ENCODE results near the gene SERPINI1.
A peak's percentile ranks its signal among the peaks of the same experiment; 100 is the strongest.

The SERPINI1 gene

DNA sequence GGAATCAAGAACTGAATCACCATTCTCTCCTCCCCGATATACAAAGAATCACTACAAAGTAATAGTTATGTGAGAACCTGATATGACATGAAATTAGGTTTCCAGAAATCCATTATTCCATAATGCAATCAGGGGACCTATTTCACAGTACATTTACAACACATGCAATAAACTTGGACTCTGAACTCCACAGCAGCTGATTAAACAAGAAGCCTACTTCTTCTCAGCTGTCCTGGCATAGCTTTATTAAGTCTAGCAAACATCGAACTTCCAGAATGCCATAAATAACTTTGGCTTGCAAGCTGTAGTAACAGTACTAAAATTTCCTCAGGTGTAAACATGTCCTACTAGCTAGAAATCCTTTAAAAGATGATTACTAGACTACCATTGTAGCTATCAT is 18.6 kb upstream of the SERPINI1 start:
- Histone ChIP-seq H3K36me3 (ENCODE audit: control insufficient read depth, insufficient read depth, low read length, severe bottlenecking) (peaks cover 38% of the 10 kb centered on the region), H3K27me3 (replicated peaks; ENCODE audit: control insufficient read depth, insufficient read depth, low read length) (no peaks in the 10 kb centered on the region), H3K9me3 (ENCODE audit: control insufficient read depth, low read length) (no peaks in the 10 kb centered on the region), H3K4me3 (ENCODE audit: low read length) (no peak overlapping the region), H3K9ac (ENCODE audit: low read length) (no peak overlapping the region), H3K4me1 (ENCODE audit: control insufficient read depth, insufficient read depth, low read length) (no peaks in the 10 kb centered on the region)
- DNase-seq (ENCODE audit: low read depth): no peak

- Histone ChIP-seq H3K9ac (ENCODE audit: low read length) (no peak overlapping the region), H3K36me3 (ENCODE audit: control insufficient read depth, insufficient read depth, low read length, severe bottlenecking) (peaks cover 35% of the 10 kb centered on the region), H3K9me3 (ENCODE audit: control insufficient read depth, low read length) (no peaks in the 10 kb centered on the region), H3K4me3 (ENCODE audit: low read length) (no peak overlapping the region), H3K27me3 (replicated peaks; ENCODE audit: control insufficient read depth, insufficient read depth, low read length) (no peaks in the 10 kb centered on the region), H3K4me1 (ENCODE audit: control insufficient read depth, insufficient read depth, low read length) (no peaks in the 10 kb centered on the region)
- no peak for DNase-seq (ENCODE audit: low read depth)
Measured at GRCh38 chr3:167718582-167718981, 16.9 kb upstream of the SERPINI1 start.

DNA sequence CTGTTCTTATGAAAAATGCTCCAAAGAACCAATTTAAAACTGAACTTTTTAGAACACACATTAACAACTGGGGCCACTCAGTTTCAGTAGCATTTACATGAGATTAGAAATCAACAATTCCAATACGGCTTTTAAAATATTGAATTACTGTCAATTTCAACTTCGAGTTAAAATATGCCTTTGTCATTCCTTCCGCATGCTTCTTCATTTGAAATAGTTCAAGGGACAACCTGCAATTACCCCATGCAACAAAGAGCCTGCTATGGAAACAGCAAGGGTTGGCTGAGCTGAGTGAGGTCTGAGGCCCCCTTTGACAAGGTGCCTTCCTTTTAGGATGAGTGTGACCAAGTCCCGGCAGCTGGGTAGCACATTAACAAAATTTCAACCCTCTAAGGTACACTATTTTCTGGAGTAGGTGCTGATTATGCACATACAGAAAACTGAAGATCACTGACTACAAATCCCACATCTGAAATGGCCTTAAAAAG is 12.5 kb upstream of the SERPINI1 start:
- H3K4me3 ChIP-seq (ENCODE audit: low read length): no peak overlapping the region
- peaks cover 6% of the 10 kb centered on the region for H3K4me1 ChIP-seq (ENCODE audit: control insufficient read depth, insufficient read depth, low read length)
- H3K9me3 ChIP-seq (ENCODE audit: control insufficient read depth, low read length): no peaks in the 10 kb centered on the region
- H3K36me3 ChIP-seq (ENCODE audit: control insufficient read depth, insufficient read depth, low read length, severe bottlenecking): peaks cover 21% of the 10 kb centered on the region
- DNase-seq (ENCODE audit: low read depth): no peak
- no peak overlapping the region for H3K9ac ChIP-seq (ENCODE audit: low read length)
- H3K27me3 ChIP-seq (replicated peaks; ENCODE audit: control insufficient read depth, insufficient read depth, low read length): no peaks in the 10 kb centered on the region

DNA sequence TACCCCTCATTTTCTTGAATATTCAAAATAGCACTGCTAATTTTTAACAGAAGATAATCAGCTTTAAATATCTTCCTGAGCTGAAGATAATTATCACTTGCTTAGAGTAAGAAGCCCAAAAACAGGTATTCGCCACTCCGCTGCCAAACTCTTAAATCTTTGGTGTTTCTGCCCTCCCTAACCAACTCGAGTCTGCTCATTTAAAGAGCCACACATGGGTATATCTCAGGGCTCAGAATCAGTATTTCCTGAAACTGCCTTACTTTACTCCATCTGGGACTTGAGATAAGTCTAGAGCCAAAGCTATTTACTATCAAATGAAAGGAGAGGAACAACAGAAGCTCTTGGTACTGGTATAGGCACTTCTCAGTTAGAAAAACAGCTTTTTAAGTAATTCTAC is 11.6 kb upstream of the SERPINI1 start:
- DNase-seq (ENCODE audit: low read depth): no peak
- no peak overlapping the region for H3K4me3 ChIP-seq (ENCODE audit: low read length)

DNA sequence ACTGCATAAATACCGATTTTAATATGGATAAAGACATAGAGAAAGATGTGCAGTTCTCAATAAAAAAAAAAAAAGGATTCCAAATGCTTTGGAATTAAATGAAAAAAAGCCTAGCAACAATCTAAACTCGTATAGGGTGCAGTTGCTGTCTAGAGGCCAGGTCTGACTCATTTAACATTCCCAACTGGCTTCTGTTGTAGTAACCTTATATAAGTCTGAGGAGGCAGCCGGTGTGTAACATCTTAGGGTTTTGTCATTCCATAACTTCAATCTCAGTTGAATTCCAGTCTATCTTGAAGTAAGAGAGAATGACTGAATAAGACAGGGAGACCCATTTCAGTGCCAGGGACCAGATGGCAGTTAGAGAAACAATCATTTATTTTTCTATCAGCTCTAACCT is 7.3 kb upstream of the SERPINI1 start:
- no peaks in the 10 kb centered on the region for H3K36me3 ChIP-seq (ENCODE audit: control insufficient read depth, insufficient read depth, low read length, severe bottlenecking)
- H3K27me3 ChIP-seq (replicated peaks; ENCODE audit: control insufficient read depth, insufficient read depth, low read length): no peaks in the 10 kb centered on the region
- no peak overlapping the region for H3K4me3 ChIP-seq (ENCODE audit: low read length)
- H3K4me1 ChIP-seq (ENCODE audit: control insufficient read depth, insufficient read depth, low read length): peaks cover 27% of the 10 kb centered on the region
- peak; percentile 74 for DNase-seq (ENCODE audit: low read depth)
- H3K9me3 ChIP-seq (ENCODE audit: control insufficient read depth, low read length): no peaks in the 10 kb centered on the region
- H3K9ac ChIP-seq (ENCODE audit: low read length): no peak overlapping the region

More for the DNA sequence above, 11.6 kb upstream of the SERPINI1 start:
- no peaks in the 10 kb centered on the region for H3K27me3 ChIP-seq (replicated peaks; ENCODE audit: control insufficient read depth, insufficient read depth, low read length)
- H3K9ac ChIP-seq (ENCODE audit: low read length): no peak overlapping the region
- H3K4me1 ChIP-seq (ENCODE audit: control insufficient read depth, insufficient read depth, low read length): peaks cover 14% of the 10 kb centered on the region
- peaks cover 13% of the 10 kb centered on the region for H3K36me3 ChIP-seq (ENCODE audit: control insufficient read depth, insufficient read depth, low read length, severe bottlenecking)
- no peaks in the 10 kb centered on the region for H3K9me3 ChIP-seq (ENCODE audit: control insufficient read depth, low read length)

DNA sequence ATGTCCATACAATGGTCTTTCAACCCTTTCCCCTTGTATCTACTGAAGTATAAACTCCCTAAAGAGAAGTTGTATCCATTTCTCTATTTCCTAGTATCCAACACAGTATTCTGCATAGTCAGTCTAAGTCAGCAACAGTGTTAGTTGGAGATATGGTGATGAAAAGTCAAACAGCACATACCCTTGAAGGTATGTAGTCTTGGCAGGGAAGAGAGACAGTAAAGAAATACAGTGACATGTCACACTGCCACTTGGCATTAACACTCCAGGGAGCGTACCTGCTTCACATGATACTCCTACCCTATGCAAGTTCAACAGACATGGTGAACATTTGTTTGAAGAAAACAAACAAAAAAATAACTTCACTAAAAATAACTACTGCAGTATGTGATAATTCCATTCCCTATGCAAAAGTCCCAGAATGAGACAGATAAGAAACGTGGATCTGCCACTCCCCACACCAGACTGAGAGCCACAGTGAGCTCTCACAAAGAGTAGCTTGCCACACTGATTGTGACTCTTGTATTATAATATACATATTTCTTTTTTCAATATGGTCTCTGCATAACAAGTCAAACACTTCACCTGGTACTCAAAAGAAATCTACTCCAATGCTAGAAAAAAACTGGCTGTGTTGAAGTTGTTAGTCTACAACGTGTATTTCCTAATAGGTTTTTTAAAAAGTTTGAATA is 6.7 kb upstream of the SERPINI1 start:
- Histone ChIP-seq H3K27me3 (replicated peaks; ENCODE audit: control insufficient read depth, insufficient read depth, low read length) (no peaks in the 10 kb centered on the region), H3K9me3 (ENCODE audit: control insufficient read depth, low read length) (no peaks in the 10 kb centered on the region), H3K4me3 (ENCODE audit: low read length) (no peak overlapping the region), H3K4me1 (ENCODE audit: control insufficient read depth, insufficient read depth, low read length) (peaks cover 33% of the 10 kb centered on the region), H3K9ac (ENCODE audit: low read length) (no peak overlapping the region), H3K36me3 (ENCODE audit: control insufficient read depth, insufficient read depth, low read length, severe bottlenecking) (no peaks in the 10 kb centered on the region)
- DNase-seq (ENCODE audit: low read depth): no peak

DNA sequence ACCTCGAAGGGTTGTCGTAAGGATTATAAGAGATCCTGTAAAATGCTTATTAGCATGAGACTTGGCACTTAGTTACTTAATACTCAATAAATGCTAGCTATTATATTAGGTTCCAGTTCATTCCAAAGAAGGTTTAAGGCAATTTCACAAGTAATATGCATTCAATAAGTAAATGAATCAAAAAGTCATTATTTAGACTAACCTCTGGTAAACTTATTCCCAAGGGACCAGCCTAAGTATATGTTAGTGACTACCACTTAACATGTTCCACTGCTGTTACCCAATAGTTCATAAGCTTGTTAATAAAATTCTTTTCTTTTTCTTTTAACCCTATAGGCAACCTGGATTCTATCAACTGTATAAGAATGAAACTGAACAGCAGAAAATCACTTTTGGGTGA is 5.9 kb upstream of the SERPINI1 start:
- no peak overlapping the region for H3K9ac ChIP-seq (ENCODE audit: low read length)
- no peaks in the 10 kb centered on the region for H3K27me3 ChIP-seq (replicated peaks; ENCODE audit: control insufficient read depth, insufficient read depth, low read length)
- no peak for DNase-seq (ENCODE audit: low read depth)
- H3K9me3 ChIP-seq (ENCODE audit: control insufficient read depth, low read length): no peaks in the 10 kb centered on the region
- no peak overlapping the region for H3K4me3 ChIP-seq (ENCODE audit: low read length)
- peaks cover 35% of the 10 kb centered on the region for H3K4me1 ChIP-seq (ENCODE audit: control insufficient read depth, insufficient read depth, low read length)
- no peaks in the 10 kb centered on the region for H3K36me3 ChIP-seq (ENCODE audit: control insufficient read depth, insufficient read depth, low read length, severe bottlenecking)

GRCh38 chr3:167731393-167731792 is 4.1 kb upstream of the SERPINI1 start:
- no peak overlapping the region for H3K4me3 ChIP-seq (ENCODE audit: low read length)
- no peaks in the 10 kb centered on the region for H3K36me3 ChIP-seq (ENCODE audit: control insufficient read depth, insufficient read depth, low read length, severe bottlenecking)
- no peak for DNase-seq (ENCODE audit: low read depth)
- H3K27me3 ChIP-seq (replicated peaks; ENCODE audit: control insufficient read depth, insufficient read depth, low read length): no peaks in the 10 kb centered on the region
- peaks cover 42% of the 10 kb centered on the region for H3K4me1 ChIP-seq (ENCODE audit: control insufficient read depth, insufficient read depth, low read length)
- H3K9me3 ChIP-seq (ENCODE audit: control insufficient read depth, low read length): no peaks in the 10 kb centered on the region
- no peak overlapping the region for H3K9ac ChIP-seq (ENCODE audit: low read length)

DNA sequence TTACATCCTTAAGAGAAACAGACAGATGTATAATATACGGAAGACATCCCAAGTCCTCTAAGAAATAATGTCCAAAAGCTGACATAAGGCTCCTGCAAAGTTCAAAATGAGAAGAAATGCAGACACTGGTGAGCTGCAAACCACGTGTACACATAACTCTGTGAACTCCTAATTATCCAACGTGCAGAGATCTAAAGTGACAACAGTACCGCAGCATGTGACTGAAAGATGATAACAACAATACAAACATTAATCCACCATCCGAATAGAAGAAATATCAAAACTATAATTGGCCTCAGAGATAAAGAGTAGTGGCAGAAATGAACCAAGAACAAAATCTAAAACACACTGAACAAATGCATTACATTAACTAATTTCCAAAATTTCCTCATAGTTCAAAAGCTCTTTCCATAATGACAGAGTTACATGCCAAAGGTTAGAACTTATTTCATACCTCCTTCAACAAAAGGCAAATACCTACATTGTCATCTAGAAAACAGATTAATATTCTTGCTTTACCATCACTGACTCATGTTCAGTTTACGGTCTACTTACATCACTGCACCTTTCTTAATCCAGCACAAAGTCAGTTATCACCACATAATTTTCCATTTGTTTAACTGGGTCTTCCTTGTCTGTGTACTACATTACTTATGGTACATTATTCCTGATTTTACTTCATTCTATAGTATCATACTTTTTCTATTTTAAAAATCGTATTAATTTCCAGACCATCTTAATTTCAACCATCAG is 3.0 kb upstream of the SERPINI1 start:
- Histone ChIP-seq H3K4me3 (ENCODE audit: low read length) (no peak overlapping the region), H3K27me3 (replicated peaks; ENCODE audit: control insufficient read depth, insufficient read depth, low read length) (no peaks in the 10 kb centered on the region), H3K36me3 (ENCODE audit: control insufficient read depth, insufficient read depth, low read length, severe bottlenecking) (no peaks in the 10 kb centered on the region), H3K9me3 (ENCODE audit: control insufficient read depth, low read length) (no peaks in the 10 kb centered on the region), H3K4me1 (ENCODE audit: control insufficient read depth, insufficient read depth, low read length) (peaks cover 44% of the 10 kb centered on the region), H3K9ac (ENCODE audit: low read length) (no peak overlapping the region)
- no peak for DNase-seq (ENCODE audit: low read depth)

- H3K36me3 ChIP-seq (ENCODE audit: control insufficient read depth, insufficient read depth, low read length, severe bottlenecking): no peaks in the 10 kb centered on the region
Measured at GRCh38 chr3:167733961-167734497, 1.5 kb upstream of the SERPINI1 start.

GRCh38 chr3:167734498-167735232 is 856 bp upstream of the SERPINI1 start, which contains the start of gene PDCD10:
Gene PDCD10 (minus strand): TSS chr3:167734892. CDS start chr3:167720157, 14,735 bp downstream.
- H3K4me3 ChIP-seq (ENCODE audit: low read length): peak within 1 kb of the TSS; percentile 97
- no peaks in the 10 kb centered on the region for H3K9me3 ChIP-seq (ENCODE audit: control insufficient read depth, low read length)
- peak; percentile 99 for DNase-seq (ENCODE audit: low read depth)
- no peaks in the 10 kb centered on the region for H3K27me3 ChIP-seq (replicated peaks; ENCODE audit: control insufficient read depth, insufficient read depth, low read length)
- H3K9ac ChIP-seq (ENCODE audit: low read length): peak within 1 kb of the TSS; percentile 87
- no peaks in the 10 kb centered on the region for H3K36me3 ChIP-seq (ENCODE audit: control insufficient read depth, insufficient read depth, low read length, severe bottlenecking)
- H3K4me1 ChIP-seq (ENCODE audit: control insufficient read depth, insufficient read depth, low read length): peaks cover 24% of the 10 kb centered on the region

More at GRCh38 chr3:167733961-167734497, 1.5 kb upstream of the SERPINI1 start:
- peak; percentile 69 for DNase-seq (ENCODE audit: low read depth)
- Histone ChIP-seq H3K9ac (ENCODE audit: low read length) (peak overlapping the region; percentile 87), H3K9me3 (ENCODE audit: control insufficient read depth, low read length) (no peaks in the 10 kb centered on the region), H3K27me3 (replicated peaks; ENCODE audit: control insufficient read depth, insufficient read depth, low read length) (no peaks in the 10 kb centered on the region), H3K4me1 (ENCODE audit: control insufficient read depth, insufficient read depth, low read length) (peaks cover 29% of the 10 kb centered on the region), H3K4me3 (ENCODE audit: low read length) (peak overlapping the region; percentile 97)

All from adipocyte (in vitro differentiated cells).